GM21381 (cell line): Measurements from ENCODE around the gene ADAP1.

Source experiments
- ATAC-seq: cut with Tn5 transposase; IDR thresholded peaks from one replicate; pipeline ENCODE4 v1.9.1; 2021; ENCODE audit warnings: mild to moderate bottlenecking, moderate library complexity; ENCODE audit not compliant: unreplicated experiment

ADAP1 gene

DNA sequence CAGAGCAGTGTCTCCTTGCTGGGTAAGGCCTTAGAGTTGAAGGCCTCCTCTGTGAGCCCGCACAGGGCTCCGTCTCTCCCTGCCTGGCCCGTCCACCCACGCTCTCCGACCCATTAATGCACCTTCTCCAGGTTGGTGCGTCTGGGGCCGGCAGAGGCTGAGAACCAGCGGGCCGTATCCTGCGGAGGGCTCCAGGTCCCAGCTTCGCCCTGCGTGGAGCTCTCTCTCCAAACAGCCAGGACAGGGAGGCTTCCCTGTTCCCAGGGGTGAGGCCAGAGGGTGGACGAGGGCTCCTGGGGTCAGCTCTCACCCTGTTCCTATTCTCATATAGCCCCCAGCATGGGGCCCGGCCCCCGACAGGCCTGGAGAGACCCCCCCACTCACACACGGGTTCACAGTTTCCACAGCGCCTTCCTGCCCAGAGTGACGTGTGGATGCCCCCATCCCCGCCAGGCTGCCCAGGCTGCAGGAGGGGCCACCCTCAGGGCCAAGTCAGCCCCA is 43.5 kb downstream of the ADAP1 start:
- ATAC-seq = no peak

GRCh38 chr7:910441-910861 is 44.0 kb downstream of the ADAP1 start:
- ATAC-seq = no peak

DNA sequence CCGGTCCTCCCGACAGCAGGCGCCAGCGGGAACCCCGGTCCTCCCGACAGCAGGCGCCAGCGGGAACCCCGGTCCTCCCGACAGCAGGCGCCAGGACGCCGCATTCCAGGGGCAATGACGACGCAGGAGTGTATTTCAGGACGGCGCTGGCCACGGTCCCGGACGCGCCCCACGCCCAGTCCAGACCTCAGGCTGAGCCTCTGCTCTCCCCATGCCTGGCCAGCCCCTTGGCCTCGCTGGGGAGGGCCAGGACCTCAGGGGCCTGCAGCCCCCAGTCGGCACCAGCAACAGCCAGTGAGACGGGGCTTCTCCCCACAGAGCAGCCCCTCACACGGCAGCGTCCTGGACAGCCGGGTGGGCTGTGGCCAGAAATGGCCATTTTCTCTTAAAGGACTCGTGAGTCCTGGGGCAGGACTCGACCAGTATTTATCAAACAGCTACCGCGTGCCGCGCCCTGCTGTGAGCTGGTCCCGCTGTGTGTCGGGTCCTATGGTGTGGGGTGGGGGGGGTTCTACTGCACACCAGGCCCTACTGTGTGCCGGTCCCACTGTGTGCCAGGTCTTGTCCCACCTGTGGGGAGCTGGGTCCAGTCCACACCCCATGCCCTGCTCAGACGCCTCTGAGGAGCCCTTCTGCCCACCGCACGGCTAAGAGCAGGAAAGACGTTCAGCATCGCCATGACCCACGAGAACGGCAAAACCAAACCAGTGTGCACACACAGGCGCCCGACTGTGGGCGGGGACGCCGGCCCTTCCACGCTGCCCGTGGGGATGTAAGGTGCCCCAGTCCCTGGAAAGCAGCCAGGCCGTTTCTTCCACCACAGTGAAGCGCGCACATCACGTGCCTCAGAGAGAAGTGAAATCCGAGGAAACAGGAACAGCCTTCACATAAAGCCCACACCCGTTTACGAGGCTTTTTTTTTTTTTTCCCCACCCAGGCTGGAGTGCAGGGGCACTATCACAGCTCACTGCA is 44.8 kb downstream of the ADAP1 start:
- no peak for ATAC-seq

GRCh38 chr7:908591-909357 is 45.7 kb downstream of the ADAP1 start:
- peak; percentile 75 for ATAC-seq

DNA sequence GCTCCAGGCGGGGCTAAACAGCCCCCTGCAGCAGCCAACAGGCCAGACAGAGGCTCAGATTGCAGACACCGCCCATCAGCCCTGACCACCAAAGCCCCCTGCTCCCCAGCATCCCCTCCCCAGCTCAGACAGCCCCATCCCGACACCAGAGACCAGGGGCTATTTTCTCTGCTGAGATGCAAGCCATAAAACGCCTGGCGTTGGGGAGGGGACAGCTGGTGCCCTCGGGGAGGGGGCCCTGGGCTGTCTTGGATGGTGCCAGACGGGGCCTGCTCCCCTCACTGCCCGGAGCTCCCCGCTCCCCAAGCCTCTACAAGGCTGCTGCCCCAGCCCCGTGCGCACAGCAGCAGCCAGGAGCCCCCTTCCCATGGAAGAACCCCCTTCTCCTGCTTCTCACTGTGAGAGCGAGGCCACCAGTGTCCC is 46.3 kb downstream of the ADAP1 start:
- ATAC-seq = no peak

DNA sequence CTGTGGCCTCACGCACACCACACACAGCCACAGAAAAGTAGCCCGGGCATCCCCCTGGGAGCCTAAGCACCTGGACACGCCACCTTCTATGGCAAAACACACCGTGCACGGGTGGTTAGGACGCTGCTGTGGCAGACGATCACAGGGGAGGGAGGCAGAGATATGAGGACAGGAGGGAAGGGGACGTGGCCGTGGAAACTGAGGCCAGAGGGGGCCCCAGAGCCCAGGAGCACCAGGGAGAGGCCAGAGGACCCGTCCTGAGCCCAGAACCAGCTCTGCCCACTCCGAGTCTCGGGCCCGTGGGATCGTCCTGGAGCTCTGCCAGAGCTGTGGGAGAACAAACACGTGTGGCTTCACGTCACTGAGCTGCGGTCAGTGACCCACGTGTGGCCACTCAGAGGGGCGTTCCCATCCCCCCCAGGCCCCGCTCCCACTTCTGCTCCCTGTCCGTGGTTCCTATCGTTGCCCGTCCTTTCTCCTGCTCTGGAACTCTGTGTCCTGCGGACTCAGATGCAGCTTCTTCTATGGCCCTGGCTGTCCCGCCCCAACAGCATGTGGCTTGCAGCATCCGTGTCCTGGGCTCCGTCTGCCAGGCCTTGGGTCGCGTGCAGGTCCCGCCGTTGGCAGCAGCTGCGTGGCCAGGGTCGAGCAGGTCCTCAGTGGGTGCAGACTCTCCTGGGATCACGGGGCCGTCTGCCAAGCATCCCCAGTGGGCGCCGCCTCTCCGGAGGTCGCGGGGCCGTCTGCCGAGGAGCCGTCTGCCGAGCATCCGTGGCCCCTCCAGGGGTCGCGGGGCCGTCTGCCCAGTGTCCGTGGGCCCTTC is 47.1 kb downstream of the ADAP1 start:
- ATAC-seq = no peak

DNA sequence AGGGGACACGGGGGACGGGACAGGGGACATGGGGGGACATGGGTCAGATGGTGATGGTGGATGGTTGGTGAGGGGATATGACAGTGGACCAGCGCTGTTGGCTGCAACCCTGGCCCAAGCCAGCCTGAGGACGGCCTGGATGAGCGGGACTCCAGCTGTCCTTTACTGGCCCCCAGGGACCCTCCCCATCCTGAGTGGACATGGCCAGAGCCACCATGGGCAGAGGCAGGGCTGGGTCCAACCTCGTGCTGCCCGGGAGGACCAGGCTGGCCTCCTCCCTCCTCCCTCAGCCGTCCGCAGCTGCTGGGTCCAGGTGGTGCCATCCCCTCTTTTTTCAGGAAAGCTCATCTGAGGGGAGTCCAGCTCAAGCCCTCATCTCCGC is 47.7 kb downstream of the ADAP1 start:
- ATAC-seq = no peak

GRCh38 chr7:904847-905246 is 49.6 kb downstream of the ADAP1 start:
- ATAC-seq = no peak

DNA sequence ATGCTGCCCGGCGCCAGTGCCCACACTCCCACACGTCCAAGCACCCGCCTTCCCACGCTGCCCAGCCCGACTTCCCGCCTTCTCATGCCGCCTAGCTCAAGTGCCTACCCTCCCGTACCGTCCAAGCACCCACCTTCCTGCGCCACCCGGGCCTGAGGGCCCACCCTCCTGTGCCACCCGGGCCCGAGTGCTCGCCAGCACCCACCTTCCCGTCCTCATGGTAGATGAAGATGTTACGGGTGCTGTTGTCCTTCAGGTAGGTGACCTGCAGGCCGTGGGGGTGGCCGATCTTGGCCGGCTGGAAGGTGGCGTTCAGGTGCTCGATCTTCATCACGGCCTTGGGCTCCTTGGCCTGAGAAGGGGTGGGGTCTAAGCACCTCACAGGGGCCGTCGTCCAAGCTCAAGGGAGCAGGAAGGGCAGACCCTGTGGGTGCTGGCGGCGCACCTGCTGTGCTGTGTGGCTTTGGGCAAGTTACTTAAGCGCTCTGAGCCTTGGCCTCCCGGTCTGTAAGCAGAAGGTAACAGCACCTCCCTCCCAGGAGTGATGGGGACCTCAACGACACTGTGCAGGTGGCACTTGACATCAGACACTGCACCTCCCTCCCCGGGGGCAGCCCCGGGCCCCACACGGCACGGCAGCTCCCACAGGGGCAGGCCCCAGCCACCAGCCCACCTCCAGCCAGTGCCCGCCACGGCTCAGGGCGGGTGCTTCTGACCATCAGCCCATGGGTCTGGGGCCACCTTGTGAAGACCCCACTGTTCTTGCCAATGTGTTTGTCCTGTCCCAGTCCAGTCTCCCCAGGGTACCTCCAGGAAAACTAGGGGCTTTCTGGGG is 50.3 kb downstream of the ADAP1 start:
- no peak for ATAC-seq

- ATAC-seq = no peak
Observed at GRCh38 chr7:902996-903395, 51.5 kb downstream of the ADAP1 start.

DNA sequence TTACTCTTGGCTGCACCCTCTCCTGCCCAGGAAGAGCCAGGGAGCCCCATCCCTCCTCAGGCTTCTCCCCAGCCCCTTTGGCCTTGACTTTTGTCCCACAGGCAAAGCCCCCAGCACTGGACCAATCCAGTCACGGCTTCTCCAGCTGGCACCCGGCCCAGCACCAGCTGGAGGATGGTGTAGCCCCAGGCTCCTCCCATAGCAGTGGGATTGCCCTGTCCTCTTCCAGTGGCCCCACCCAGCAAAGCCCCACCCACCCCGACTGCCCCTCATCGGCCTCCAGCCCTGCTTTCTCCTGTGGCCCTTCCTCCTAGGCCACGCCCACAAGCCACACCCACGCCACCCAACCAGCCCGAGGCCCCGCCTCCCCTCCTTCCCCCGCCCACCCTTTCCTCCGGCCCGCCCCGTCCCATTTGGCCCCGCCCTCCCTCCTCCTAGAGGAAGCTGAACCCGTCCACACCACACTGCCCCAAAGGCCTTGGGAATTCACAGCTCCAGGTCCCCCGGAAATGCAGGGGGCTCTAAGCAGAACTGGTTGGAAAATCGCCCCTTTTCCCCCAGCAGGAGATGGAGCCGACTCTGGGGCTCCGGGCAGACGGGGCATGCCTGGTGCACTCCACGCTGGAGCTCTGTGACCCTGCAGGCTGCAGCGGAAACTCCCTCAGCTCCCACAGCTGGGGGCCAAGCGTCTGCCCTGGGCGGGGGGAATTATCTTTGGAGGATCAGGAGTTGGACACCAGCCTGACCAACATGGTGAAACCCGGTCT is 52.9 kb downstream of the ADAP1 start:
- ATAC-seq = no peak

DNA sequence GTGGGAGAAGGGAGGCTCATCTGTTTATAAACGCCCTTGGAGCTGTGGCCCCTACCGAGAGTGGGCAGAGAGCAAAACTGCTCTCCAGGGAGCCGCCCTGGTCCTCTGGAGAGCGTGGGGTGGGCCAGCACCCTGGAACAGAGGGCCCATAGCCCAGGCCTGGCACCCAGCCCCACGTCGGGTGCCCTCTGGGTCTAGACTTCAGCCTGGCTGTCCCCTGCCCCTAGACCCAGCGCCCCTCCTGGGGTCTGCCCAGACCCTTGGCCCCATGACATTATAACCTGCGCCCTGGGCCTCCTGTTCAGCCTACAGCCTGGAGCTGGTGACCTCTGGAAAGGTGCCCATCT is 53.5 kb downstream of the ADAP1 start:
- no peak for ATAC-seq

DNA sequence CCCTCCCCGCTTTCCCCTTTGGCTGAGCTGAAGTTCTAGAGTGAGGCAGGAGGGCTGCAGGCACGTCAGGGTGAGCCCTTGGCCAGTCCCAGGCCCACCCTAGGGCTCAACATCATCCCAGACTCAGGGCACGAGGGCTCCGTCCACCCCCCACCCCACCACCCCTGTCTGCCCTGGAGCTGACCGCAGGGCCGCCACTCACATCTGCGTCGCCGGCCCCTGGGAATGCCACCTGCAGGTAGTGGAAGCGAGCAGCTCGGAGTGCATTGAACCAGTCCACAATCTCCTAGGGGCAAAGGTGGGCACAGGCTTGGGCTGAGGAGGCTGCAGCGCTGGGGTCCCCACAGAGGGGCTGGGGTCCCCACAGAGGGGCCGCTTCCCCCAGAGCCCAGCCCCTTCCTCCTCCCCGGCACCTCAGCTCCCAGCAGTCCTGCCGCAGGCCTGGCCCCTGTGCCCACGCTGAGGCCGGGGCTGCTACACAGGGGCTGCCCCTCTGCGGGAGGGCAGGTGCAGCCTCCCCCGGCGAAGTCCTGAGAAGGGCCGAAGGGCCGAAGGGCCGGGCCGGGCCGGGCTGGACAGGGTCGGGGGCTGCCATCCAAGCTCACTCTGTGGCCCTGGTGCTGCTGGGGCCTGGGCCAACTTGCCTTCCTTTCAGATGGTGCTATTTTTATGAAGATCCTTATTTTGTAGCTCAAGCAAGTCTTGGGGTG is 54.0 kb downstream of the ADAP1 start:
- ATAC-seq = no peak

- ATAC-seq = no peak
Observed at GRCh38 chr7:899806-900205, 54.7 kb downstream of the ADAP1 start.

DNA sequence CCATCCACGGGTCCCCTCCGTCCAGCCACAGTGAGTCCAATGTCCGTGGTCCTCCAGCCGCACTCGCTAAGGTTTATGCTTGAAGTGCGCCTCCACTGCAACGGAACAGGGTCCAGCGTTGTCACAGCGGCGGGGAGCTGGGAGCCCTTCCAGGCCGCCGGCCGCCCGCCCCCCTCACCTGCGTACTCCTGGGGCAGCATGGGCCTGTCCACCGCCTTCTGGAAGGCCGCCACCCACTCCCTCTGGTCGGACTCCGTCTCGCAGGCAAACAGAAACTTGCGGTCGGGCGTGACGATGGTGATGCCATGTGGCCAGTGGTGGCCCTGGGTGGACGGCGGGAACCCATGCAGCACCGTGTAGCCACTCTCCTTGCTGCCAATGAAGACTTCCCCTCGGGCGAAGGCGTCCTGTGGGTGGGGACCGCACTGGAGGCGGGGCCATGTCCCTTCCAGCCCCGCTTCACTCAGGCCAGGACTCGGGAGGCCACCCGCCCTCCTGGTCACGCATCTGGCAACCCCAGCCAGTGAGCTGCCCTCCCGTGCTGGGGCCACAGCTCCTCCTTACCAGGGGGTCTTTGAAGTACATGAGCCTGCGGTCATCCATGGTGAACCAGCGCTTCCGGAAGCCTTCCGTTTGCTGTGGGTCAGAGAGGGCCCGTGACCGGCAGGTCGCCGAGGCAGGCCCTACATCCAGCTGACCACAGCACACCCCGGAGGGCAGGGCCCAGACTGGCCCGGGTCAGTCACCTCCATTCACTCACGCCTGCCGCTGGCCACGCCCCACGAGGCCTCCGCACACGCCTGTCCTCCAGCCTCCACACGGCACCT is 55.4 kb downstream of the ADAP1 start:
- ATAC-seq = no peak

DNA sequence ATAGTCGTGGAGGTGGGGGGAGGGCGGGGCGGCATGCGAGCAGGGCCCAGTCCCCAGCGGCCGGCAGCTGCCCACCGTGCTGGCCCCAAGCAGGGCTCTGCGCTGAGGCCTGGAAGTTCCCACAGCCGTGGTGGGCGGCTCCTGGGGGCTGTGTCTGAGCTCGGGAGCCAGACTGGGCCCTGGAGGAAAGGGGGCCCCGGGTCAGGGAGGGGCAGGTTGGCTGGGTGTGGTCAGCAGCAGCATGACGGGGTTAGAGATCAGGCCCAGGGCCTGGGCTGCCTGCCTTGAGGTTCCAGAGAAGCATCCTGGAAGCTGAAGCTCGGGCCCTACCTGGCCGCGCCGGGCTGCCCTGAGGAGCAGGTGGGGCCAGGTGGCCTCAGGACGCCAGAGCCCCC is 56.0 kb downstream of the ADAP1 start:
- ATAC-seq = no peak

GRCh38 chr7:897771-898376 is 56.6 kb downstream of the ADAP1 start:
- no peak for ATAC-seq

GRCh38 chr7:897086-897485 is 57.4 kb downstream of the ADAP1 start:
- no peak for ATAC-seq
